Osteoblast (primary cell): ENCODE data around the gene TXK. TPM values are rescaled to one million over a fixed set of nuclear protein-coding genes. Genes with fewer than 3 reads are reported as not detected.

Experiments
- DNase-seq: peaks from one replicate; pipeline ENCODE4 v3.0.0; 2011; ENCODE audit warnings: low spot score, mixed read lengths; ENCODE audit not compliant: insufficient read length; ENCODE audit errors: missing footprints
- H2AFZ ChIP-seq: 2 replicates; pipeline ENCODE4 v1.6.0; 2011; ENCODE audit warnings: mild to moderate bottlenecking, low read length
- H3K27ac ChIP-seq: 2 replicates; pipeline ENCODE4 v1.5.1; 2011; ENCODE audit warnings: mild to moderate bottlenecking, low read depth, low read length, moderate library complexity
- H3K27me3 ChIP-seq: 2 replicates; pipeline ENCODE4 v1.6.0; 2012; ENCODE audit warnings: mild to moderate bottlenecking, control low read depth, inconsistent platforms, low read length, moderate library complexity; ENCODE audit not compliant: insufficient read depth
- H3K36me3 ChIP-seq: 2 replicates; pipeline ENCODE4 v1.5.1; 2011; ENCODE audit warnings: mild to moderate bottlenecking, low read length, control low read depth, moderate library complexity; ENCODE audit not compliant: insufficient read depth
- H3K4me1 ChIP-seq: 2 replicates; pipeline ENCODE4 v1.5.1; 2011; ENCODE audit warnings: mild to moderate bottlenecking, low read length, control low read depth, moderate library complexity; ENCODE audit not compliant: insufficient read depth
- H3K4me2 ChIP-seq: 2 replicates; pipeline ENCODE4 v1.6.0; 2011; ENCODE audit warnings: mild to moderate bottlenecking, low read length; ENCODE audit not compliant: insufficient read depth
- H3K4me3 ChIP-seq: fragments of 200-600 bp; sonication (generic); 3 replicates; pipeline ENCODE4 v1.5.1; 2012; ENCODE audit warnings: mild to moderate bottlenecking, low read length, inconsistent platforms; ENCODE audit not compliant: insufficient read depth
- H3K79me2 ChIP-seq: 2 replicates; pipeline ENCODE4 v1.6.0; 2012; ENCODE audit warnings: mild to moderate bottlenecking, low read length, control low read depth, inconsistent platforms; ENCODE audit not compliant: insufficient read depth
- H3K9me3 ChIP-seq: 2 replicates; pipeline ENCODE4 v1.5.1; 2011; ENCODE audit warnings: low read depth, low read length, control low read depth
- H4K20me1 ChIP-seq: 2 replicates; pipeline ENCODE4 v1.6.0; 2012; ENCODE audit warnings: mild to moderate bottlenecking, low read length, control low read depth; ENCODE audit not compliant: insufficient read depth
- total RNA-seq: library from RNA; depleted of rRNA; stranded (reverse); fragments of >200 nt; gene quantifications from 2 replicates; pipeline ENCODE4 v1.2.3, GENCODE V29; 2012
- TF ChIP-seq, protein P1 (sequence below): IDR thresholded peaks from 2 replicates; pipeline ENCODE4 v1.5.1; 2011; ENCODE audit warnings: mild to moderate bottlenecking, low read depth, low read length, moderate library complexity; ENCODE audit errors: extremely low read depth

Gene TXK
- total RNA-seq, 1 donor, result 0.72 TPM

GRCh38 chr4:48032721-48033120 lies 101.3 kb downstream of the TXK start:
- Histone ChIP-seq H3K27ac (no peak overlapping the region), H3K4me1 (no peaks in the 10 kb centered on the region), H2AFZ (no peak overlapping the region), H3K79me2 (no peaks in the 10 kb centered on the region), H3K9me3 (no peaks in the 10 kb centered on the region), H3K36me3 (no peaks in the 10 kb centered on the region), H3K4me3 (no peak overlapping the region), H4K20me1 (no peaks in the 10 kb centered on the region), H3K27me3 (no peaks in the 10 kb centered on the region), H3K4me2 (no peak overlapping the region)
- no peak for DNase-seq
- TF ChIP-seq, protein P1, sequence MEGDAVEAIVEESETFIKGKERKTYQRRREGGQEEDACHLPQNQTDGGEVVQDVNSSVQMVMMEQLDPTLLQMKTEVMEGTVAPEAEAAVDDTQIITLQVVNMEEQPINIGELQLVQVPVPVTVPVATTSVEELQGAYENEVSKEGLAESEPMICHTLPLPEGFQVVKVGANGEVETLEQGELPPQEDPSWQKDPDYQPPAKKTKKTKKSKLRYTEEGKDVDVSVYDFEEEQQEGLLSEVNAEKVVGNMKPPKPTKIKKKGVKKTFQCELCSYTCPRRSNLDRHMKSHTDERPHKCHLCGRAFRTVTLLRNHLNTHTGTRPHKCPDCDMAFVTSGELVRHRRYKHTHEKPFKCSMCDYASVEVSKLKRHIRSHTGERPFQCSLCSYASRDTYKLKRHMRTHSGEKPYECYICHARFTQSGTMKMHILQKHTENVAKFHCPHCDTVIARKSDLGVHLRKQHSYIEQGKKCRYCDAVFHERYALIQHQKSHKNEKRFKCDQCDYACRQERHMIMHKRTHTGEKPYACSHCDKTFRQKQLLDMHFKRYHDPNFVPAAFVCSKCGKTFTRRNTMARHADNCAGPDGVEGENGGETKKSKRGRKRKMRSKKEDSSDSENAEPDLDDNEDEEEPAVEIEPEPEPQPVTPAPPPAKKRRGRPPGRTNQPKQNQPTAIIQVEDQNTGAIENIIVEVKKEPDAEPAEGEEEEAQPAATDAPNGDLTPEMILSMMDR, result no peak

DNA sequence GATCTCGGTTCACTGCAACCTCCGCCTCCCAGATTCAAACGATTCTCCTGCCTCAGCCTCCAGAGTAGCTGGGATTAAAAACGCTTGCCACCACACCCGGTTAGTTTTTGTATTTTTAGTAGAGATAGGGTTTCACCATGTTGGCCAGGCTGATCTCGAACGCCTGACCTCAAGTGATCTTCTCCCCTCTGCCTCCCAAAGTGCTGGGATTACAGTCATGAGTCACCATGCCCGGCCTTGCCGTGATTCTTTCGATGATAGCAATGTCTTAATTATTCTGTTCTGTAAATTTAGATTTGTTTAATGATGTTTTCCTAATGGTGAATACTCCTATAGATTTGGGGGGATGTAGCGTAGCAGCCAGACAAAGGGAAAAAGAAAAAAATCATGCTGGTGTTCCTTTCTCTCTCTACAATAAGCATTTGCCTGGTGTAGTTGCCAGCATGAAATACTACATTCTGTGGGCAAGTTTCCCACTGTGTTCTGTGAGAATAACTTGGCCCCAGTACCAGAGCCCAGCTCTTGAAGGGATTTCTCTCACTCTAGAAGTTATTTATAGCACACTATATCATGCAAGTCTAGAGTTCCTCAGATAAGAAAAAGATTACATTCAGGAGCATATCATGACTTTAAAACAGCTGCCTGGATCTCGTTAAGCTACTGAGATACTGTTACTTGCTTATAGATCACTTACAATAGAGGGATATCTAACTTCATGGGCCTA lies 102.1 kb downstream of the TXK start:
- no peak for DNase-seq
- H3K4me2 ChIP-seq, result no peak overlapping the region
- H4K20me1 ChIP-seq, result no peaks in the 10 kb centered on the region
- H2AFZ ChIP-seq, result no peak overlapping the region
- H3K27me3 ChIP-seq, result no peaks in the 10 kb centered on the region
- H3K27ac ChIP-seq, result no peak overlapping the region
- TF ChIP-seq, protein P1, result no peak
- no peaks in the 10 kb centered on the region for H3K79me2 ChIP-seq
- no peaks in the 10 kb centered on the region for H3K36me3 ChIP-seq
- no peak overlapping the region for H3K4me3 ChIP-seq
- H3K4me1 ChIP-seq, result no peaks in the 10 kb centered on the region
- H3K9me3 ChIP-seq, result no peaks in the 10 kb centered on the region

- no peak for DNase-seq
- no peak overlapping the region for H3K4me3 ChIP-seq
- no peaks in the 10 kb centered on the region for H4K20me1 ChIP-seq
- TF ChIP-seq, protein P1, result no peak
- no peaks in the 10 kb centered on the region for H3K36me3 ChIP-seq
- no peaks in the 10 kb centered on the region for H3K27me3 ChIP-seq
- no peak overlapping the region for H3K27ac ChIP-seq
- no peaks in the 10 kb centered on the region for H3K4me1 ChIP-seq
- H2AFZ ChIP-seq, result no peak overlapping the region
- no peak overlapping the region for H3K4me2 ChIP-seq
- no peaks in the 10 kb centered on the region for H3K79me2 ChIP-seq
- H3K9me3 ChIP-seq, result no peaks in the 10 kb centered on the region
Measured at GRCh38 chr4:48030470-48030869, 103.6 kb downstream of the TXK start.

DNA sequence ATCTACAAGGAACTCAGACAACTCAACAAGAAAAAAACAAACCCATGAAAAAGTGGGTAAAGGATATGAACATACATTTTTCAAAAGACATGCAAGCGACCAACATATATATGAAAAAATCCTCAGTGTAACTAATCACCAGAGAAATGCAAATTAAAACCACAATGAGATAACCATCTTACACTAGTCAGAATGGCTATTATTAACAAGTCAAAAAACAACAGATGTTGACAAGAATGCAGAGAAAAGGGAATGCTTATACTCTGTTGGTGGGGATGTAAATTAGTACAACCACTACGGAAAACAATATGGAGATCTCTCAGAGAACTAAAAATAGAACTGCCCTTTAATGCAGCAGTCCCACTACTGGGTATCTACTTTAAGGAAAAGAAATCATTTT lies 105.4 kb downstream of the TXK start:
- Histone ChIP-seq H3K9me3 (no peaks in the 10 kb centered on the region), H3K79me2 (no peaks in the 10 kb centered on the region), H3K4me1 (no peaks in the 10 kb centered on the region), H3K4me2 (no peak overlapping the region), H3K27ac (no peak overlapping the region), H2AFZ (no peak overlapping the region), H3K36me3 (no peaks in the 10 kb centered on the region), H3K4me3 (no peak overlapping the region), H3K27me3 (no peaks in the 10 kb centered on the region), H4K20me1 (no peaks in the 10 kb centered on the region)
- TF ChIP-seq, protein P1, result no peak
- no peak for DNase-seq
